Measurements from ENCODE around the gene ZNF511. TPM values are rescaled to one million over a fixed set of nuclear protein-coding genes. Genes with fewer than 3 reads are reported as not detected.

Gene ZNF511
- total and polyA plus RNA-seq, 4 donors, result 13.7 to 31.8 (median 24.2) TPM

- no peak for DNase-seq (ENCODE audit: low spot score)
- Histone ChIP-seq H3K4me1 (ENCODE audit: control insufficient read depth in 4 of 4, insufficient read depth in 4 of 4, low read length in 3 of 4) (peaks cover 25 to 90% (median 81%) of the 10 kb centered on the region in 4 donors), H3K4me3 (ENCODE audit: low read depth in 1 of 3, low read length in 3 of 3) (no peak overlapping the region), H3K9me3 (ENCODE audit: control insufficient read depth in 4 of 4, low read length in 3 of 4) (no peaks in the 10 kb centered on the region), H3K36me3 (ENCODE audit: control insufficient read depth in 4 of 4, insufficient read depth in 3 of 4, low read depth in 1 of 4, low read length in 3 of 4) (peaks cover 0 to 2% (median 0%) of the 10 kb centered on the region in 4 donors), H3K27ac (ENCODE audit: low read depth in 1 of 2, low read length in 2 of 2) (peak overlapping the region; percentile 11 to 67), H3K9ac (ENCODE audit: low read depth in 1 of 2, low read length in 2 of 2) (peak overlapping the region in 1 of 2 donors; percentile 22), H3K27me3 (ENCODE audit: control insufficient read depth in 4 of 4, insufficient read depth in 4 of 4, low read length in 3 of 4) (no peaks in the 10 kb centered on the region)
- 35% methylated on average over 16 of the region's 16 CpGs for WGBS
- TF ChIP-seq REST (IDR thresholded peaks at IDR 0.05) (peak; percentile 11), NR2F2 (IDR thresholded peaks at IDR 0.05) (peak; percentile 39), ATF3 (IDR thresholded peaks at IDR 0.05) (no peak), HNF4A (conservative IDR thresholded peaks at IDR 0.05) (peak; percentile 60 to 74), RXRA (IDR thresholded peaks at IDR 0.05) (peak; percentile 91), FOXA1 (IDR thresholded peaks at IDR 0.05) (no peak), YY1 (IDR thresholded peaks at IDR 0.05) (peak; percentile 70), JUND (IDR thresholded peaks at IDR 0.05) (peak in 1 of 2 donors; percentile 17), EGR1 (IDR thresholded peaks at IDR 0.05; ENCODE audit: low read depth in 2 of 2) (no peak), HNF4G (IDR thresholded peaks at IDR 0.05) (no peak), CTCF (IDR thresholded peaks at IDR 0.05; ENCODE audit: low read depth, low read length, missing input control) (peak; percentile 1), ZBTB33 (IDR thresholded peaks at IDR 0.05) (peak; percentile 32), FOXA2 (IDR thresholded peaks at IDR 0.05) (peak; percentile 18), MAX (IDR thresholded peaks at IDR 0.05) (peak; percentile 34), TAF1 (conservative IDR thresholded peaks at IDR 0.05) (no peak), GABPA (IDR thresholded peaks at IDR 0.05 in 1 of 2, conservative IDR thresholded peaks at IDR 0.05 in 1 of 2) (no peak), SP1 (IDR thresholded peaks at IDR 0.05) (peak; percentile 66), RAD21 (IDR thresholded peaks at IDR 0.05) (peak in 1 of 2 donors; percentile 19)
These were observed 44.7 kb downstream of the ZNF511 start for GRCh38 chr10:133353202-133353959.
